GM19328 (cell line): Measurements from ENCODE around the gene CD99.

Source experiments
- ATAC-seq: cut with Tn5 transposase; IDR thresholded peaks from one replicate; pipeline ENCODE4 v1.9.1; 2021; ENCODE audit warnings: mild to moderate bottlenecking, moderate library complexity; ENCODE audit not compliant: unreplicated experiment

The CD99 gene

GRCh38 chrX:2697306-2697705, 6.2 kb downstream of the CD99 start:
- ATAC-seq = no peak

- no peak for ATAC-seq
Observed at GRCh38 chrX:2697741-2698299, 6.7 kb downstream of the CD99 start.

GRCh38 chrX:2698604-2699003, 7.5 kb downstream of the CD99 start:
- ATAC-seq = no peak

GRCh38 chrX:2699959-2700358, 8.9 kb downstream of the CD99 start:
- no peak for ATAC-seq

GRCh38 chrX:2700405-2701320, 9.6 kb downstream of the CD99 start:
- ATAC-seq = no peak

- ATAC-seq = no peak
Observed at GRCh38 chrX:2701600-2701999, 10.5 kb downstream of the CD99 start.

- ATAC-seq = no peak
Observed at GRCh38 chrX:2703991-2704369, 12.9 kb downstream of the CD99 start.

GRCh38 chrX:2705046-2705832, 14.1 kb downstream of the CD99 start:
- no peak for ATAC-seq

- peak; percentile 82 for ATAC-seq
Observed at GRCh38 chrX:2707334-2707760, 16.3 kb downstream of the CD99 start.

- ATAC-seq = no peak
Observed at GRCh38 chrX:2708021-2708420, 16.9 kb downstream of the CD99 start.

GRCh38 chrX:2708592-2709188, 17.6 kb downstream of the CD99 start:
- ATAC-seq = no peak

- ATAC-seq = no peak
Observed at GRCh38 chrX:2709556-2709955, 18.5 kb downstream of the CD99 start.

- ATAC-seq = no peak
Observed at GRCh38 chrX:2710041-2710840, 19.1 kb downstream of the CD99 start.

- no peak for ATAC-seq
Observed at GRCh38 chrX:2711441-2711840, 20.3 kb downstream of the CD99 start.

- ATAC-seq = no peak
Observed at GRCh38 chrX:2712428-2712827, 21.3 kb downstream of the CD99 start.

GRCh38 chrX:2712890-2713840, 22.1 kb downstream of the CD99 start:
- no peak for ATAC-seq

- ATAC-seq = no peak
Observed at GRCh38 chrX:2714551-2714950, 23.5 kb downstream of the CD99 start.

- no peak for ATAC-seq
Observed at GRCh38 chrX:2715066-2715600, 24.0 kb downstream of the CD99 start.

GRCh38 chrX:2717312-2717711, 26.2 kb downstream of the CD99 start:
- no peak for ATAC-seq
